GM18519 (cell line): ENCODE data around the gene ERO1A.

Experiments
- ATAC-seq: cut with Tn5 transposase; IDR thresholded peaks from one replicate; pipeline ENCODE4 v1.9.1; 2021; ENCODE audit warnings: mild to moderate bottlenecking, moderate library complexity; ENCODE audit not compliant: unreplicated experiment, low FRiP score

The ERO1A gene

GRCh38 chr14:52701223-52701622, 5.9 kb upstream of the ERO1A start:
- no peak for ATAC-seq

GRCh38 chr14:52700701-52701172, 5.4 kb upstream of the ERO1A start:
- ATAC-seq: no peak

GRCh38 chr14:52694761-52695480, 437 bp downstream of the ERO1A start:
- ATAC-seq: peak; percentile 40

- ATAC-seq: no peak
Measured at GRCh38 chr14:52693532-52693931, 1.8 kb downstream of the ERO1A start.

GRCh38 chr14:52693036-52693435, 2.3 kb downstream of the ERO1A start:
- ATAC-seq: no peak

GRCh38 chr14:52692248-52692962, 3.0 kb downstream of the ERO1A start:
- ATAC-seq: no peak

GRCh38 chr14:52690983-52691760, 4.2 kb downstream of the ERO1A start:
- ATAC-seq: no peak

- no peak for ATAC-seq
Measured at GRCh38 chr14:52686176-52686575, 9.2 kb downstream of the ERO1A start.

GRCh38 chr14:52683985-52684520, 11.3 kb downstream of the ERO1A start:
- no peak for ATAC-seq

- no peak for ATAC-seq
Measured at GRCh38 chr14:52678591-52678990, 16.8 kb downstream of the ERO1A start.

- no peak for ATAC-seq
Measured at GRCh38 chr14:52663850-52664249, 31.5 kb downstream of the ERO1A start.

GRCh38 chr14:52661314-52661713, 34.0 kb downstream of the ERO1A start:
- ATAC-seq: no peak

GRCh38 chr14:52660832-52661231, 34.5 kb downstream of the ERO1A start:
- ATAC-seq: no peak

GRCh38 chr14:52660325-52660724, 35.0 kb downstream of the ERO1A start:
- no peak for ATAC-seq

- no peak for ATAC-seq
Measured at GRCh38 chr14:52656905-52657304, 38.5 kb downstream of the ERO1A start.

- ATAC-seq: no peak
Measured at GRCh38 chr14:52650774-52651173, 44.6 kb downstream of the ERO1A start.

GRCh38 chr14:52649511-52649910, 45.8 kb downstream of the ERO1A start:
- no peak for ATAC-seq

GRCh38 chr14:52641745-52642144, 53.6 kb downstream of the ERO1A start:
- no peak for ATAC-seq

- no peak for ATAC-seq
Measured at GRCh38 chr14:52640137-52640536, 55.2 kb downstream of the ERO1A start.

GRCh38 chr14:52619687-52620086, 75.7 kb downstream of the ERO1A start:
- no peak for ATAC-seq

- ATAC-seq: no peak
Measured at GRCh38 chr14:52618602-52619001, 76.8 kb downstream of the ERO1A start.
